Head of caudate nucleus (tissue), 42 donors: ENCODE data around the gene NRBP1.

Experiments
- DNase-seq, 42 donors: peaks; one replicate each; pipeline versions ENCODE4 v3.0.0 to v3.0.0-alpha.2; 2020 to 2021; ENCODE audit warnings: mixed read lengths in 7 of 42
- intact Hi-C: fragments of 100-400 bp; cut with DNase I; formaldehyde crosslinking; loops from one replicate; pipeline ENCODE4 v1.15.0; 2022

Gene NRBP1

DNA sequence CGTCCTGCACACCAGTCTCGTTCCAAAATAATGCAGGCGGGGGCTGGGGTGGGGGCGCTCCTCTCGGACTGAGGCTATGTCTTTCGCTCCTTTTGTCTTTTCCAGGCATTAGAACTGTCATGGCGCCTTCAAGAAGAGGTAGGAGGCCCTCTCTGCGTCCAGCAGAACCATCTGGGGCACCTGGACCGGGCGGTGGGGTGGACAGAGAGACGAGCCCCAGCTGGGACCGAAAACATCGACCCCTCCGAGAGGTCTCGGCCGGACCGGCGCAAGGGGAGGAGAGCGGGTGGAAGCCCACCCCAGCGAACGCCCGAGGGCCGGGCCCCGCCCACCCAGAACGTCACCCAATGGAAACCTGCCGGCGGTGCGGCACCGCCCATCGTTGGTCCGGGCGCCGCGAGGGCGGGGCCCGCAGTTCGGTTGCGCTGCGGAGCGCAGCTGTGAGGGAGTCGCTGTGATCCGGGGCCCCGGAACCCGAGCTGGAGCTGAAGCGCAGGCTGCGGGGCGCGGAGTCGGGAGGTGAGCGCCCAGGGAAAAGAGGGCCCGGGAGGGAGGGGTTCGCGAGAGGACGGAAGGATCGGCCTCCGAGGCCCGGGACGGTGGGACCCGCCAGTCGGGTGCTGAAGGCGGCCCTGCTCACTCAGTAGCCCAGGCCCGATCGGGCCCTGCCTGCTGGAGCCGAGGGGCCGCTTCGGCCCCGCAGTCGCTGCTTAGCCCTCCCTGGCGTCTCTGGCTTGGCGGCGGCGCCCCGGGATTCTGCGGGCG, at the start of gene NRBP1:
NRBP1 (plus strand) TSS at position 419 of the 765 bp plus-strand sequence. CDS start 4,643 bp downstream, outside the sequence.
- intact Hi-C loops: loop anchor here (2.0 to 5.0 kb wide), 5 partner anchors 20 to 216 kb away; partner anchors contain the start of genes ATRAID, EIF2B4, GTF3C2 and IFT172
- DNase-seq: peak; percentile 86 to 98 (median 95)

DNA sequence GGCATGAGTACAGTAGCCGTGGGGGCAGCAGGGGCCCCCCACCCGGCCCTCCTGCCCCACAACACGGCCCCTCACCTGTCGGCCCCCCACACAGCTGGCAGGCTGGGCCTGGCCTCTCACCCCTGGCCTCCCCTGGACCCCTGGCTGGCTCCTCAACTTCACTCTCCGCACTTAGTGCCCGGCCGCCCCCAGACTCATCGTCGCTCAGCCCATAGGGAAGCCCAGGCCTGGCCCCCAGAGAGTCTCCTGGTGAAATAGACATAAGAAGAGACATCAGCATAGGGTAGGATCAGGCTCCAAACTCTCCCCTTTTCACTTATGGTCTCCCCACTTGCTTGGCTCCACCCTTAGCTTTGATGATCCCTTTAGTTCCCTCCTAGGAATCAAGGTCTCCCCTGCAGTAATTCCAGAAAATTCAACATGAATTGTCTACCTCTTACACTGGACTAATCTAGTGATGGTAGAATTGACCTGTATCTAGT, 49.6 kb upstream of the NRBP1 start:
- intact Hi-C loops: no loop called here
- DNase-seq: no peak

DNA sequence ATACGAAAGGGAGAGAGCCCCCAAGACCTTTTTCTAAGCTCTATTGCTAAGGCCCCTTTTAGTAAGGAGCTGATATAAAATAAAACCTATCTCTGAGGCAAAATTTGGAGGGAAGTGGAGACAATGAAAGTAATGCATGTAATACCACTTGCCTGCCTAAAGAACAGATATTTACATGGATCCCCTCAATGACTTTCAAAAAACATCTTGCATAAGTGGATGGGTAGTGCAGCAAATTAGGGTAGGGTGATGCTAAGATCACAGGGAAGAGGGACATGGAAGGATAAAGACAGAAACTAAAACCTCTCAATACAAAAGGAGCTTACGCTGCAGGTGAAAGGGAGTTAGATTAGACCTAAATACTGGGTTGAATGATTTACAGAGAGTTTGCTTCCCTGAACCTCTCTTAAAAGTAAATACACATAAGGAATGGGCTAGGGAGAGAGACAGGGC, 49.0 kb upstream of the NRBP1 start:
- DNase-seq: no peak
- intact Hi-C loops: no loop called here

DNA sequence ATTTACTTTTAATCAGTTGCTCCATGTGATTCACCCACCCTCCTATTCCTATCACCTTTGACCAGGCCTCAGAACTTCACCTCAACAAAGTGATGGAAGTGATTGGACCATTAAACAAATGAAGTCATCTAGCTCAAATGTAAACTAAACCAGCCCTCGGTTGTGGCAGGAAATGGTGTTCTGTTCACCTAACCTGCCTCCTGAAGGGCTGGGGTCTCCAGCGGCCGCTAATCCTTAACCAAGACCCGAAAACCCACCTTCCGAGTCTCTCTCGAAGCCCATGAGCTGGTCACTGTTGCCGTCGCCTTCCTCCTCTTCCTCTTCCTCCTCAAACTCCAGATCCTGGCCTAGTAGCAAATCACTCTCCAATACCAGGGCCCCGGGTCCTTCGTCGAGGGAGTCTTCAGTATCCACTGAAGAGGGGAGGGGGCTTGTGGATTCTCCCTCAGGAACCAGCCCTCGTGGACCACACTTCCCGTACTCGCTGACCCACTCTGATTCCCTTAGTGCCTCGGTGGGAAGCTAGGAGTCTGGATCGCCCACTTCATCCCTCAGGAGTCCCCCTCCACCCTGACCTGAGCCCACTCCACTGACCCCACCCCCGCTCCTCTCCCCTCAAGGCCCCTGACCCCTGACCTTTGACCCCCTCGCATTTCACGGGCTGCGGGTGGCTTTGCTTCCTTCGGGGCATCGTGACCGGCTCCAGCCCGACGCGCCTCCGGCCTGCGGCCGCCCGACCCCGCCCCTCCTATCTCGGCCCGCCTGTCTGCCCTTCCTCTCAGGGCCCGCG, 48.4 kb upstream of the NRBP1 start:
- peak in 41 of 42 donors; percentile 39 to 89 (median 74) for DNase-seq
- intact Hi-C loops: loop anchor here (1.0 kb wide), 2 partner anchors 10 to 29 kb away; partner anchors contain the start of genes EIF2B4, PPM1G and SNX17

DNA sequence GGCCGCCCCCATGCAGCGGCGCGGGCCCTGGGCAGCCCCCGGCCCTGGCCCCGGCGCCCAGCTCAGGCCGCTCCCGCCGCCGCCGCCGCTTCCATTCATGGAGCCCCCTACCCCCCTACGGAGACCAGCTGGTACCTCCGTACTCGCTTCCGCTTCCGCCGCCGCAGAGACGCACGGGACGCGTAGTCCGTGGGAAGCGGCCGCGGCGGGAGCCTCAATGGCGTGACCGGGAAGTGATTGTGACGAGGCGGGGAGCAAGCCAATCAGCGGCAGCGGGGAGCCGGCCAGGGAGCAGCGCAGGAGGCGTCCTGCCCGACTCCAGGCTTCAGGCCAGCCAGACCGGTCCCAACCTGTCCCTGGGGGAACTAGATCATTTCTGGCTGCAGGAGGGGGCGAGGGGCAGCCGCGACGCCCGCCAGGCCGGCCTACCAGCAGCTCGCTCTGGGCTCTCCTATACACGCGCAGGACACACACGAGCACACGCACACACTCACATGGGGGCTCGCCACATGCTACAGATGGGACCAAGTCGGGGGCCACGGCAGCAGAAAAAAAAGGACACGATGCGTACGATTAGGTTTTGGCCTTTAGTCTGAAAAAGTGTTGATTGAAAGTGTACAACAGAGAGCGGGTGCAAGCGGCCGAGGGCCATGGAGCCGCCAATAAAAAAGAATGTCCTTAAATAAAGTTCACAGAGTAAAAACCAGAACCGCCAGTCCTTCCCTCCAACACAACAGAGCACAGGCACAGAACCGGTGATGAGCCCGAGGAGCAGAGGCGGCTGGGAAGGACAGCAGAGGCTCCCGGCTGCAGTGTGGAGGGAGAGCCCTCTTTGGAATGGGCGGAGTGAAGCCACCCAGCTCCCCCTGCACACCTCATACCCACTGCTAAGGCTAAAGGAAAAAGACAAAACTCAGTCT, 47.5 kb upstream of the NRBP1 start, which contains the start of gene ZNF513:
ZNF513 (minus strand) TSS at position 109 of the 920 bp plus-strand sequence. CDS start 208 bp downstream, outside the sequence.
- peak; percentile 95 to 99 (median 98) for DNase-seq
- intact Hi-C loops: loop anchor here (1.0 kb wide), 2 partner anchors 11 to 28 kb away; partner anchors contain the start of genes EIF2B4, PPM1G and SNX17

DNA sequence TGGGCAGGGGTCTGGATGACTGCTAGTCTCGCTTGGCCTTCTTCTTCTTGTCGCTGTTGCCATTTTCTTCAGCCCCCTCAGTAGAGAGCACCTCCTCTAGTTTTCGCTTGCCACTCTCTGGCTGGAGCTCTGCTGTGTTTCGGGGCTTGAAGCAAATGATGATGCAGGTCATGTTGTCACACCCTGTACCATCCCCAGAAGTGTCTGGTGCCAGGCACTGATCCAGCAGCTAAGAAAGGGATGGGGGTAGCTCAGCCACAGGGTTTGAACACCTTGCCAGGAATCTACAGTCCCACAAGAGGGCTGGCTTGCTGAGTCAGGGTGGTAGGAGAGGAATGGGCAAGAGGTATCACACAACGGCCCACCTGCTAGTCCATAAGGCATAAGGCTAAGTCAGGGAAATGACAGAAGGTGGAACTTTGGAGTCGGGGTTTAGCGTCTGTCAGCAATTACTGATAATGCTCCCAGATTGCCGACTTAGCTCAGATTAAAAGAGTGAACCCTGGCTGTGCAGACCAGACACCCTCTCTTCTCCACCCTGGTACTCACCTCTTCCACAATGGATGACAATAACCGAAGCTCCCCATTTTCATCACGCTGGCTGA, 46.8 kb upstream of the NRBP1 start:
- intact Hi-C loops: no loop called here
- DNase-seq: no peak

DNA sequence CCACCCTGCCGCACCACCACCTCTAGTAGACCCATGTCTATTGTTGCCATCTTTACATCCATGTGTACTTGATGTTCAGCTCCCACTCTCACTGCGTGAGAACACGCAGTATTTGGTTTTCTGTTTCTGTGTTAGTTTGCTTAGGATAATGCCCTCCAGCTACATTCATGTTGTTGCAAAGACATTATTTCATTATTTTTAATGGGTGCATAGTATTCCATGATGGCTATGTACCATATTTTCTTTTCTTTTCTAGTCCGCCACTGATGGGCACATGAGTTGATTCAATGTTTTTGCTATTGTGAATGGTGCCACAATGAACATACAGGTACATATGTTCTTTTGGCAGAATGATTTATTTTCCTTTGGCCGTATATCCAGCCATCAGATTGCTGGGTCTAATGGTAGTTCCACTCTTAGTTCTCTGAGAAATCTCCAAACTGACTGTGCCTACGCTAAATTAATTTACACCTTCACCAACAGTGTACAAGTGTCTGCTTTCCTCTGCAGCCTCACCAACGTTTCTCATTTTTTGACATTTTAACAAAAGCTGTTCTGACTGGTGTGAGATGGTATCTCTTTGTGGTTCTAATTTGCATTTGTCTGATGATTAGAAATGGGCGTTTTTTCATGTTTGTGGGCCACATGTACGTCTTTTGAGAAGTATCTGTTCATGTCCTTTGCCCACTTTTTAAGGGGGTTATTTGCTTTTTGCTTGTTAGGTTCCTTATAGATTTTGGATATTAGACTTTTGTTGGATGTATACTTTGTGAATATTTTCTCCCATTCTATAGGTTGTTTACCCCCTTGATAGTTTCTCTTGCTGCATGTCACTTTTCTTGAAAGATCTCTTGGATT, 37.4 kb upstream of the NRBP1 start:
- DNase-seq: no peak
- intact Hi-C loops: no loop called here

DNA sequence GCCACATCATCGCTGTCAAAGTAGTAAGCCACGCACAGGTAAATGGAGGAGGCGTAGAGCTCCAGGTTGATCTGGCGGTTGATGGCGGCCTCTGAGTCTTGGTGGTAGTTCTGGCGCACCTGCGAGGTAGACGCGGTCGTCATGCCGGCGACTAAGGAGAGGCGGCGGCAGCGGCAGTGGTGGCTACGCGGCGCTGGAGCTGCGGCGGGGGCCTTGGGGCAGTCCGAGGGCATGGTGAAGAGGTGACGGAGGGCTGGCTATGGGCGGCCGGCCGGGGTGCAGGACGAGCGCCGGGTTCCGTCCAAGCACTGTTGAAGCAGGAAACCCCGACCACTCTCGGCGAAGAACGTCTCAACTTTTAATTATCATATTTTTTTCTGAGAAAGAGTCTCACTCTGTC, 35.2 kb upstream of the NRBP1 start:
- intact Hi-C loops: no loop called here
- no peak for DNase-seq

DNA sequence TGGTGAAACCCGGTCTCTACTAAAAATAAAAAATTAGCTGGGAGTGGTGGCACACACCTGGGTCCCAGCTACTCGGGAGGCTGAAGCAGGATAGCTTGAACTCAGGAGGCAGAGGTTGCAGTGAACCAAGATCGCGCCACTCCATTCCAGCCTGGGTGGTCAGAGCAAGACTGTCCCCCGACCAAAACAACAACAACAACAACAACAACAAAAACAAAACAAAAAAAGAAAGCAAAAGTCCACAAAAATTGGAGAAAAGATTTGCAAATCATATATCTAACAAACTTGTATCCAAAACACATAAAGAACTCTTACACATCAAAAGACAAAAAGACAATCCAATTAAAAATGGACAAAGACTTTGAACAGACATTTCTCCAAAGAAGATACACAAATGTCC, 29.5 kb upstream of the NRBP1 start:
- DNase-seq: no peak
- intact Hi-C loops: no loop called here

DNA sequence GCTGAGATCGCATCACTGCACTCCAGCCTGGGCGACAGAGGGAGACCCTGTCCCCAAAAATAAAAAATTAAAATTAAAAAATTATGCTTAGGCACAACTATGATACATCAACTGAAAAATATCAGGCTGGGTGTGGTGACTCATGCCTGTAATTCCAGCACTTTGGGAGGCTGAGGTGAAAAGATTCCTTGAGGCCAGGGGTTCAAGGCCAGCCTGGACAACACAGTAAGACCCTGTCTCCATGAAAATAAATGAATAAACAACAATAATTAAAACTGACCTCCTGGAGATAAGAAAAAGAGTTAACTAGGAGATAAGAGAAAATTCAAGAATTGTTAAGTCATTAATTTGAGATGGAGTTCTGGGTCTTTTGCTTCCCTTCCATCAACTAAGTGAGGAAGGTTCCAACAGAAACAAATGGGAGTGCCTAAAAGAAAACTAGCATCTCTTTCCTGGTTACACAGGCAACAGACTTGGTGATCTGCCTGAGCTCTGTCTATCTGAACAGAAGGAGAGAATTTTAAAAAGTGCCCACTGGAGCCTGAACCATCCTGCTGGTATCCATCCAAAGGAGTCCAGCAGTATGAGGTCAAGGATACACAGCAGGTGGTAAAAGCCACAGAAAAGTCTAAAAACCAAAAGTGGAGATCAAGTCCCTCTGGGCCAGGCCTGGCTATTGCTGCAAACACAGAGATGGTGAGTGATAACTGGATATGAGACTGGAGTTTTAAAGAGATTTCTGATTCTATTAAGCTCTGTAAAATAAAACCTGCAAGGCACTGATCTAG, 27.9 kb upstream of the NRBP1 start:
- intact Hi-C loops: no loop called here
- DNase-seq: no peak

DNA sequence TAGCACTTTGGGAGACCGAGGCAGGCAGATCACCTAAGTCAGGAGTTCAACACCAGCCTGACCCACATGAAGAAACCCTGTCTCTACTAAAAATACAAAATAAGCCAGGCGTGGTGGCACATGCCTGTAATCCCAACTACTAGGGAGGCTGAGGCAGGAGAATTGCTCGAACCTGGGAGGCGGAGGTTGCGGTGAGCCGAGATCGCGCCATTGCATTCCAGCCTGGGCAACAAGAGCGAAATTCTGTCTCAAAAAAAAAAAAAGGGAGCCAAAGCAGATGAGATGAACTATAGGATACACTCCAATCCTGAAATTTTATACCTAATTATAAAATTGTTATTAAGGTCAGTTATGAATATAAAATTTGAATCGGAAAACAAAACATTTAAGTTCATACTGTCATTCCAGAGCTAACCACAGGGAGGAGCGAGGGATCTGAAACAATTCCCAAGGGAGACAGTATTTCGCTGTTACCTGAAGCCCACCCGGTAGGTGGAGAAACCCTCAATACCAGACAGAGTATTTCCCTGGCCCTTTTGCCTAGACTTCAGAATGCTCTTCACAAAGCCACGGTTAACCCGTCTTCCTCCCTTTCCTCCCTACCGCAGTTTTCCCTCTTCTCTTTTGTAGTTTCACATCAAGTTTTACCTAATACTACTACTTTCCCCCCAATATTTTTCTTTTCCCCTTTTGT, 20.5 kb upstream of the NRBP1 start:
- intact Hi-C loops: loop anchor here (2.0 kb wide), 1 partner anchor 21 kb away; the partner anchor contains the start of gene NRBP1

DNA sequence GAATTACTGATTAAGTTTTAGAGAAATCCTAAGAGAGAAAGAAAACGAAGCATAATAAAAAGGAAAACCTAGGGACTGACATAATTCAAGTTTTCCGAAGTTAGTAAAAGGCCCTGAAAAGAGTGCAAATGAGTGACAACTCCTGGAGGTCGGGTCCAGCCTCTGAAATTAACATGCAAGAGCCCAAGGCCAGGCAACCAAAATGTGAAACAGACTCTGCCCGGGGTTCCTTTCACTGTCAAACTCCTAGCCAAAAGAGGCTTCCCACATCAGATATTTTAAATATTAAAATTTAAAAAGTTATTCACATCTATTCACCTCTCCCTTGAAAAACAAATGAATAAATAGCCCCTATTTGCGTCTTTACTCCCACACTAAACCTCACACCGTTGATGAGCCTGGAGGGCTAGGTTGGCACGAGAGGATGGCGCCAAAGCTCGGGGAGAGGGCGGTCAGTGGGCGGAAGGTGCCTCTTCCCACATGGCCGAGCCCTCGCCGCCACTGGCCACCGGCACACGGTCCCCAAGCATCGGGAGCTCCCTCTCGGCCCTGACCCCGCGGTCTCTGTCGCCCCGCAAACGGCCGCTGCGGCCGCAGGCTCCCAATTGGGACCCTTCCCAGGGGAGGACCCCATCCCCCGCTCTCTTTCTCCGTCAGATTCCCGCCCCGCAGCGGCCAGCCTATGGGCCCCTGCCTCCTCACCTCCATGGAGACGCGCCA, 19.7 kb upstream of the NRBP1 start:
- DNase-seq: peak in 7 of 42 donors; percentile 6 to 43 (median 17)
- intact Hi-C loops: loop anchor here (1.0 to 2.0 kb wide), 2 partner anchors 20 to 28 kb away; partner anchors contain the start of genes NRBP1 and ZNF513

More for the DNA sequence above, 20.5 kb upstream of the NRBP1 start:
- DNase-seq: peak in 12 of 42 donors; percentile 6 to 43 (median 16)

DNA sequence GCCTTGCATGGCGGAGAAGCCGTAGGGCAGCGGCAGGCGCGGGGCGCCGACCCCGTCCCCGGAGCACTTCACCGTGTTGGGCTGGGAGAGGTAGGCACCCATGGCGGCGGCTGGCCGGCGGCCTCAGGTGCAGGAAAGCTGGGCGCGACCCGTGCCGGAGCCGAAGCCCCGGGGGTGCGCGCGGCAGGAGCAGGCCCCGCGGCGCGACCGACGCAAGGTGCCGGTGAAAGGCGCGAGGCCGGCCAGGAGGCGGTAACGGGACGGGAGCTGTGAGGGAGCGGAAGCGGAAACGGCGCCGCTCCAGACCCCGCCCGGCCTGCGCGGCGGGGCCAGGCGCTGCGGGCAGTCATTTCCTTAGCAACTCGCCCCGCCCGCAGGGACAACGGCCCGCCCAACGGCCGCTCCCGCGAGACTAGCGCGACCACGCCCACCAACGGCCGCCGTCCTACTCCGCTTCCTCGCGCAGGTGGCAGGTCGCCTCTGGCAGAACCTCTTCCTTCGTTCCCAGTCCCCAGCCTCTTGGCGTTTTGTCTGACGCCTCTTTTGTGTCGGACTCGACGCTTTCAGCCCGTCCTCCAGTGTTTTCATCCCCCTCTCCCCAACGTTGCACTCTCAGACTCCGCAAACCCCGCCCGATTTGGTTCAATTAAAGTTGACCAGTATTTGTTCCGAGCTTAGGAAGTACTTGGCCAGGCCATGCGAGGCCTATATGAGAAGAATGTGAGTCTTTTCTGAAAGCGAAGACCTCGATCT, 18.9 kb upstream of the NRBP1 start, which contains the start of gene PPM1G:
PPM1G (minus strand) TSS at position 271 of the 753 bp plus-strand sequence; CDS start at position 102, 169 bp downstream.
- intact Hi-C loops: loop anchor here (1.0 to 2.0 kb wide), 2 partner anchors 19 to 29 kb away; partner anchors contain the start of genes NRBP1 and ZNF513
- peak; percentile 90 to 99 (median 98) for DNase-seq
